GM19193 (cell line): Measurements from ENCODE around the gene MKNK1.

Experiments used
- POLR2A ChIP-seq: IDR thresholded peaks from 4 replicates; pipeline ENCODE4 v1.6.1; 2011; ENCODE audit not compliant: insufficient read depth, insufficient read length; ENCODE audit errors: extremely low read depth

Gene MKNK1

GRCh38 chr1:46623743-46624644 lies 19.9 kb upstream of the MKNK1 start:
- no peak for TF ChIP-seq POLR2A

- TF ChIP-seq POLR2A: no peak
These were observed 18.3 kb upstream of the MKNK1 start for GRCh38 chr1:46622344-46622743.

- TF ChIP-seq POLR2A: no peak
These were observed 17.9 kb upstream of the MKNK1 start for GRCh38 chr1:46621930-46622329.

DNA sequence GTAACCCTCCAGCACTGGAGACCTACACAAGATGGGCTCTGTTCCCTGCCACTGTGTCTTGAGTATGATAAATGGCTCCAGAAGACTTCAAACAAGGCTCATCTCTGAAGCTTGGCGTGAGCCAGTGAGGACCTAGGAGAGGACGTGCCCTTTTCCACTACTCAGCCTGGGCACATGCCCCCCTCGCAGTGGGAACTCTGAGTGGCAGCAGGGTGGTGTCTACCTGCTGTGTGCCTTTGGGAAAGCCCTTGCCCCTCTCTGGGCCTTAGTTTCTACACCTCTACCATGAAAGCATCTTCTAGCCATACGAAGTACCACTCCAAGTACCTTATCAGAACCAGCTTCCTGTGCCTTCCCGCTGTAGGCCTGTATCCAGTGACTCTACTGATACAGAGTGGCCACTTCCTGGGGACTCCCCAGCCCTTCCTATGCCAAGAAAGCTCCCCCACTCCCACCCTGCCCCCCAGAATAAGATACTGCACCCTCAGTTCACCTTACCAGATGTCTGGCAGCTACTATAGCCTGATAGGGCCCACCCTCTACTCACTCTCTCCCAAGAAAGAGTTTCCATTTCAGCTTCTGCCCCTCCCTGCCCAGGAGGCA lies 15.7 kb upstream of the MKNK1 start:
- TF ChIP-seq POLR2A: no peak

GRCh38 chr1:46618754-46619415 lies 14.8 kb upstream of the MKNK1 start:
- no peak for TF ChIP-seq POLR2A

GRCh38 chr1:46617833-46618232 lies 13.8 kb upstream of the MKNK1 start:
- no peak for TF ChIP-seq POLR2A

DNA sequence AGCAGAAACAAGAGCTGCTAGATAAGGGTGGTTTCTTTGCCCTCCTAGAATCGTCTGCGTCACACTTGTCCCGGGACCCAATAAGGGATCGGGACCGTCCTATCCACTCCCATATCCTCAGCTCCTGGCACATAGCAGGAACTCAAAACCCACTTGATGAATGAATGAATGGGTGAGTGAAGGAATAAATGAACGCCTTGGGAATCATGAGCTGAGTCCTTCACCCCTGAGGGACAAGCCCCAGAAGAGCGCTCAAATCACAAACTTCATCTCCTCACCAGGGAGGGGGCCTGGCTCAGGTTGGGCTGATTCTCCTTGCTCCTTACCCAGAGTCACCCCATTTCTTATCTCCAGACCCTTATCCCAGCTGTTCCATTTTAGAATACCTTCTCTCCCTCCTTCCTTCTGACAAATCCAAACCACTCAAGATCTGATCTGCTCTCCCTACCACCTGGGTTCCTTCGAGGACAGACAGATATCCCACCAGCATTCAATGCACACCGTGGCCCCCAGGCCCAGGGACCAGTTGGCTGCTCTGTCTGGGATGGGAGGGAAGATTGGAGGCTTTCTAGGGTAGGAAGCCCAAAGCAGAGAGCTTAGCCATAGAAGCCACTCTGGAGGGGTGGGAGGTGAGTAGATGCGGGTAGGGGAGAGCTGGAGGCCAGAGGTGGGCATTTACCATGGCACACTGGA lies 13.2 kb upstream of the MKNK1 start:
- no peak for TF ChIP-seq POLR2A

- peak; percentile 69 for TF ChIP-seq POLR2A
These were observed 12.4 kb upstream of the MKNK1 start, which contains the start of gene MOB3C for GRCh38 chr1:46616277-46617107. MOB3C (minus strand) TSS chr1:46616811; CDS start chr1:46613321, 3,490 bp downstream.

DNA sequence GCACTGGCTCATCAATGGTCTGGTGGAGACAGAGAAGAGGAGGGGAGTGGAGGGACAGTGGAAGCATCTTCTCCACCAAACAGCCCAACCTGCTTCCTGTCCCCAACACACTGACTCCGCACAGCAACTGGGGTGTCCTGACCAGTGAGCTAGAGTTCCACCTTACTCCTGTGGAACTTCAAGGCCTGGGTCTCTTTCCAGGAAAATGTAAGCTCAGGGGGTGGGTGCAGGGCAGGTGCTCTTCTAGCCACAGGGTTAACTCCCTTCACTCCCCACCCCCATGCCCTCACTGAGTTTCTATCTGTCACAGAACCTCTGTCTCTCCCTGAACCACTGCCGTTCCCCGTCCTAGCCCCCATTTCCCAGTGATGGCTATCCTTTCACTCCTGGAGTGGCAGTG lies 11.7 kb upstream of the MKNK1 start:
- no peak for TF ChIP-seq POLR2A

DNA sequence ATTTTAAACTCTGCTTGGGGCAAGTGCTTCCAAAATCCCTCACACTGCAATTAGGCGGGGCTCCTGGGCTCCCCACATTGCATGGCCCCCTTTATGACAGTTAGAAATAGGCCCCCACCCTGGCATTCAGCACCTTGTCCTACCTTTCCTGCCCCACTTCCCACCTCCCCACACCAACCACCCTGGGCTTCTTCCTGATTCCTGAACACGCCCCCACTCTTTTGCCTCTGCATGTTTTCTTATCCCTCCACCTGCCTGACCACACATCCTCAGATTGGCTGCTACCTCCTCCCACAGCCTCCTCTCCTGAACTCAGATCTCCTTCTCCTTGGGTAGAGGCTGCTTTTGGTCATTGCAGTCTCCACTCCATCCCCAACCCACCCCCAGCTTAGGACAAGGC lies 11.0 kb upstream of the MKNK1 start:
- TF ChIP-seq POLR2A: no peak

DNA sequence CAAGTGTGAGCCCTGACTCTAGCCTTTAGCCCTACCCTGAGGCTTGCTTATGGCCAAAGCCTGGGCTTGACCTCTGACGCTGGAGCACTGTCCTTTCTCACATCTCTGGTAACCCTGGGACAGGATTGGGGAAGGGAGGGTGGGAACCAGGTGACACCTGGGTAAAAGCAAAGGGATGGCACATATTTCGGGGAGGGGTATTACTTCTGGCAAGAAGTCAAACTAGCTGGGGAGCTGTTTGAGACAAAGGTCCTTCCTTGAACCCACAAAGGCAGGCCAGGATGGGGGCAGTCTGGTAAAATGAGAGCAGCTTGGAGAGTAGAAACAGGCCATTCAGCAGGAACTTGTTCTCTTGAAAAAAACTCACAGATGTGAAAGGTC lies 10.5 kb upstream of the MKNK1 start:
- no peak for TF ChIP-seq POLR2A

DNA sequence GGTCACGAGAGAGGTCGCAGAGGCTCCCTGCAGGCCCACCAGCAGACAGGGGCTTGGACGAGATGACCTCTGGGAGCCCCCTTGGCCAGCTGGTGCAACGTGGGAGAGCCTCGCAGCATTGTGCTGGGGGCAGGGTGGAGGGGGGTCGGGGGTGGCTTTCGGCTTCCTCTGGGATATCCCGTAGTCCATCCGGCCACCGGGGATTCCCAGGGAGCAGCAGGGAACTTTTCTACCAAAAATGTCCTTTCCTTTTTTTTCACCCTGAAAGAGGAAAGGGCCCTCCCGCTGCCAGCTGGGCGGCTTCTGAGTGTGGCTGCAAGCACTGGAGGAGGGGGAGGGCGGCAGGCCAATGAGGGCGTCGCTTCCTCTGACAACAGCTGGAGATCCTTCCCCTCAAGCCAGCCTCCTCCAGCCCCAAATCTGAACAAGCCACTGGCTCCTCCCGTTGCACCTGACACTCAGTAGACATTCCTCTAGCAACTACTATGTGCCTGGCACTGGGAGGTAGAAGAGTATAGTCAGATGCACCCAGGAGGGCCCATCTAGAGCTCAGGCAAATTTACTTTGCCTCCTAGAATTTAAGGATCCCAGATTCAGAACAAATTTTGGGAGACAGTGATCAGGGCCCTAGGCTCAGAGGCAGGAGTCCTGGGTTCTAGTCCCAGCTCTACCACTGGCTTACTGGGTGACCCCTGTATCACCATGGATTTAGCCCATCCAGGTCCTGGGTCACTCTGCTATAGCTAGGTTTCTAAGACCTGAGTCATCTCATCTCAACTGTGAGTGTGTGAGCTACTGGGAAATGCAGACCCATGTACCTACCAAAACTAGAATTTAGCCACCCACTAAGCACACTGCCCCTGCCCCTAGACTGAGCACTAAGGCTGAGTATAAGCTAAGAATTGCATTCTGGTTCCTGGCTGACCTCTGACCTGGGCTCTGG lies 9.9 kb upstream of the MKNK1 start:
- no peak for TF ChIP-seq POLR2A
